Measurements from ENCODE around the gene OSBPL10.

DNA sequence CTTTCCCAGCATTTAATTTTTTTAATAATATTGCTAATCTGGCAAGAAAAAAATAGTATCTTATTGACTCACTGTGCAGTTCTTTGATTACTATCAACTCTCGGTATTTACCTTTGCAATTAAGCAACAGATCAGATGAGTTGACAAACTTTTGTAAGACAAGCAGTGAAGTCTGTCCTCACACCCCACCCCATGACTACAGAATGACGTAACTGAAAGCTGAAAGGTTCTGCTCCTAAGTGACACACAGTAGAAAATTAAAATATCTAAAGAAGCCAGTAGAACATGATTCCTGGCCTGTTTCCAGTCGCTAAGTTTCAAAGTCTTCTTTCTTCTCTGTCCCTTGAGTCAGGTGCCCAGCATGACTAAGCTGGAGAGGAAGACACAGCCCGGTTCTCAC is 312.8 kb downstream of the OSBPL10 start:
- TF ChIP-seq, protein P1, sequence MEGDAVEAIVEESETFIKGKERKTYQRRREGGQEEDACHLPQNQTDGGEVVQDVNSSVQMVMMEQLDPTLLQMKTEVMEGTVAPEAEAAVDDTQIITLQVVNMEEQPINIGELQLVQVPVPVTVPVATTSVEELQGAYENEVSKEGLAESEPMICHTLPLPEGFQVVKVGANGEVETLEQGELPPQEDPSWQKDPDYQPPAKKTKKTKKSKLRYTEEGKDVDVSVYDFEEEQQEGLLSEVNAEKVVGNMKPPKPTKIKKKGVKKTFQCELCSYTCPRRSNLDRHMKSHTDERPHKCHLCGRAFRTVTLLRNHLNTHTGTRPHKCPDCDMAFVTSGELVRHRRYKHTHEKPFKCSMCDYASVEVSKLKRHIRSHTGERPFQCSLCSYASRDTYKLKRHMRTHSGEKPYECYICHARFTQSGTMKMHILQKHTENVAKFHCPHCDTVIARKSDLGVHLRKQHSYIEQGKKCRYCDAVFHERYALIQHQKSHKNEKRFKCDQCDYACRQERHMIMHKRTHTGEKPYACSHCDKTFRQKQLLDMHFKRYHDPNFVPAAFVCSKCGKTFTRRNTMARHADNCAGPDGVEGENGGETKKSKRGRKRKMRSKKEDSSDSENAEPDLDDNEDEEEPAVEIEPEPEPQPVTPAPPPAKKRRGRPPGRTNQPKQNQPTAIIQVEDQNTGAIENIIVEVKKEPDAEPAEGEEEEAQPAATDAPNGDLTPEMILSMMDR (conservative IDR thresholded peaks at IDR 0.05; ENCODE audit: low read length) = no peak
- no peak for TF ChIP-seq EZH2phosphoT487 (IDR thresholded peaks at IDR 0.05; ENCODE audit: borderline replicate concordance)

Data from Loucy (cell line).